Aorta (tissue), 5 donors: ENCODE results near the gene GLYATL1. TPM values are rescaled to one million over a fixed set of nuclear protein-coding genes. Genes with fewer than 3 reads are reported as not detected.

ENCODE experiments used
- ATAC-seq: fragments of 200-7000 bp; cut with Tn5 transposase; one replicate; pipeline ENCODE4 v1.9.1; 2022; ENCODE audit warnings: moderate library complexity; ENCODE audit not compliant: low FRiP score
- DNase-seq, 2 donors: peaks; one replicate each; pipeline ENCODE4 v3.0.0-alpha.2; 2020
- H3K27ac ChIP-seq, 2 donors: one replicate each; pipeline ENCODE4 v1.5.1; 2013; ENCODE audit warnings: low read length in 2 of 2, mild to moderate bottlenecking in 2 of 2, moderate library complexity in 2 of 2, control low read depth in 1 of 2, inconsistent platforms in 1 of 2, low read depth in 1 of 2
- H3K27me3 ChIP-seq, 2 donors: one replicate each; pipeline ENCODE4 v1.6.1; 2013; ENCODE audit warnings: control low read depth in 1 of 2, low read length in 1 of 2, mild to moderate bottlenecking in 1 of 2, moderate library complexity in 1 of 2; ENCODE audit not compliant: insufficient read depth in 2 of 2, control insufficient read depth in 1 of 2
- H3K36me3 ChIP-seq, 2 donors: one replicate each; pipeline ENCODE4 v1.6.1; 2013; ENCODE audit warnings: control low read depth in 1 of 2, low read length in 1 of 2, mild to moderate bottlenecking in 1 of 2; ENCODE audit not compliant: insufficient read depth in 2 of 2, control insufficient read depth in 1 of 2
- H3K4me1 ChIP-seq, 2 donors: one replicate each; pipeline ENCODE4 v1.6.1; 2013; ENCODE audit warnings: low read length in 2 of 2, control low read depth in 1 of 2, mild to moderate bottlenecking in 1 of 2, moderate library complexity in 1 of 2; ENCODE audit not compliant: insufficient read depth in 2 of 2, control insufficient read depth in 1 of 2
- H3K4me3 ChIP-seq, 2 donors: one replicate each; pipeline ENCODE4 v1.5.1; 2013; ENCODE audit warnings: low read length in 2 of 2, control low read depth in 1 of 2, mild to moderate bottlenecking in 1 of 2
- H3K9me3 ChIP-seq: one replicate; pipeline ENCODE4 v1.6.1; 2013; ENCODE audit warnings: mild to moderate bottlenecking, low read length; ENCODE audit not compliant: control insufficient read depth
- WGBS, 2 donors: extraction: QIAGEN DNeasy Blood & Tissue Kit; methylation state at CpG; one replicate each; pipeline ENCODE4 v1.1.7; 2013; 5-methylcytosine and 5-hydroxymethylcytosine counted together
- intact Hi-C, 2 donors: fragments of 100-400 bp; cut with DNase I; formaldehyde crosslinking; loops; one replicate each; pipeline versions ENCODE4 v1.14.2 to v1.15.0; 2022
- polyA plus RNA-seq, 2 donors: library from polyadenylated mRNA; stranded (reverse); fragments of 200-250 nt; gene quantifications; one replicate each; pipeline ENCODE4 v1.2.3, GENCODE V29; 2013
- total RNA-seq, 2 donors: library from RNA; stranded (reverse); fragmentation: NEBNext Ultra II Directional; extraction: Animal tissue kit (Norgen Biotek cat#: 25700); gene quantifications; one replicate each; pipeline ENCODE4 v1.2.1, GENCODE V29; 2021
- donor health status: healthy with polysubstance abuse.
- donor health status: Bipolar disorder and iron deficiency.
- donor health status: DM: no; HTN: no; CAD: no.
- donor health status: DM: no; HTN: no; CAD: no.
- donor health status: DM: yes; HTN: yes; CAD: no.

GLYATL1 gene
- total and polyA plus RNA-seq, 4 donors: not detected

GRCh38 chr11:58912124-58912523 is 27.2 kb upstream of the GLYATL1 start:
- intact Hi-C loops: no loop called here
- Histone ChIP-seq H3K27ac (no peak overlapping the region), H3K4me1 (no peaks in the 10 kb centered on the region), H3K9me3 (peaks cover 8% of the 10 kb centered on the region), H3K36me3 (no peaks in the 10 kb centered on the region), H3K4me3 (no peak overlapping the region), H3K27me3 (no peaks in the 10 kb centered on the region)
- ATAC-seq (no peak), DNase-seq (no peak)

- Histone ChIP-seq H3K36me3 (no peaks in the 10 kb centered on the region), H3K27me3 (no peaks in the 10 kb centered on the region), H3K4me3 (no peak overlapping the region), H3K9me3 (peaks cover 13% of the 10 kb centered on the region), H3K27ac (no peak overlapping the region), H3K4me1 (no peaks in the 10 kb centered on the region)
- ATAC-seq (no peak), DNase-seq (no peak)
- intact Hi-C loops: no loop called here
These were observed 25.6 kb upstream of the GLYATL1 start for GRCh38 chr11:58913685-58914084.

- Histone ChIP-seq H3K36me3 (no peaks in the 10 kb centered on the region), H3K27me3 (no peaks in the 10 kb centered on the region), H3K27ac (no peak overlapping the region), H3K9me3 (peaks cover 13% of the 10 kb centered on the region), H3K4me3 (no peak overlapping the region), H3K4me1 (no peaks in the 10 kb centered on the region)
- ATAC-seq (no peak), DNase-seq (no peak)
- 86 to 94% methylated on average over 2 of the region's 2 CpGs for WGBS, 2 donors
- intact Hi-C loops: no loop called here
These were observed 24.3 kb upstream of the GLYATL1 start for GRCh38 chr11:58914821-58915543.

- no peak overlapping the region for H3K4me3 ChIP-seq
- no peak for ATAC-seq
- intact Hi-C loops: no loop called here
- H3K27ac ChIP-seq: no peak overlapping the region
- H3K9me3 ChIP-seq: peaks cover 13% of the 10 kb centered on the region
- H3K4me1 ChIP-seq: no peaks in the 10 kb centered on the region
- H3K36me3 ChIP-seq: no peaks in the 10 kb centered on the region
- DNase-seq: no peak
- 76 to 81% methylated on average over 2 of the region's 2 CpGs for WGBS, 2 donors
- no peaks in the 10 kb centered on the region for H3K27me3 ChIP-seq
These were observed 22.7 kb upstream of the GLYATL1 start for GRCh38 chr11:58916637-58917036.

- DNase-seq: no peak
- Histone ChIP-seq H3K4me1 (no peaks in the 10 kb centered on the region), H3K4me3 (no peak overlapping the region), H3K9me3 (peaks cover 13% of the 10 kb centered on the region), H3K27me3 (no peaks in the 10 kb centered on the region), H3K27ac (no peak overlapping the region), H3K36me3 (no peaks in the 10 kb centered on the region)
- WGBS, 2 donors: 87 to 88% methylated on average over 3 of the region's 3 CpGs
- intact Hi-C loops: no loop called here
- ATAC-seq: no peak
These were observed 22.0 kb upstream of the GLYATL1 start for GRCh38 chr11:58917159-58917783.

GRCh38 chr11:58919561-58919960 is 19.7 kb upstream of the GLYATL1 start:
- Histone ChIP-seq H3K4me1 (no peaks in the 10 kb centered on the region), H3K9me3 (peaks cover 13% of the 10 kb centered on the region), H3K36me3 (no peaks in the 10 kb centered on the region), H3K27ac (no peak overlapping the region), H3K4me3 (no peak overlapping the region), H3K27me3 (no peaks in the 10 kb centered on the region)
- WGBS, 2 donors: 76 to 85% methylated on average over 6 of the region's 6 CpGs
- DNase-seq (no peak), ATAC-seq (no peak)
- intact Hi-C loops: no loop called here

GRCh38 chr11:58919980-58920379 is 19.3 kb upstream of the GLYATL1 start:
- 84 to 91% methylated on average over 2 of the region's 2 CpGs for WGBS, 2 donors
- no peaks in the 10 kb centered on the region for H3K36me3 ChIP-seq
- H3K4me1 ChIP-seq: no peaks in the 10 kb centered on the region
- peaks cover 12% of the 10 kb centered on the region for H3K9me3 ChIP-seq
- intact Hi-C loops: no loop called here
- H3K27ac ChIP-seq: no peak overlapping the region
- no peak for DNase-seq
- no peak overlapping the region for H3K4me3 ChIP-seq
- H3K27me3 ChIP-seq: no peaks in the 10 kb centered on the region
- ATAC-seq: no peak

DNA sequence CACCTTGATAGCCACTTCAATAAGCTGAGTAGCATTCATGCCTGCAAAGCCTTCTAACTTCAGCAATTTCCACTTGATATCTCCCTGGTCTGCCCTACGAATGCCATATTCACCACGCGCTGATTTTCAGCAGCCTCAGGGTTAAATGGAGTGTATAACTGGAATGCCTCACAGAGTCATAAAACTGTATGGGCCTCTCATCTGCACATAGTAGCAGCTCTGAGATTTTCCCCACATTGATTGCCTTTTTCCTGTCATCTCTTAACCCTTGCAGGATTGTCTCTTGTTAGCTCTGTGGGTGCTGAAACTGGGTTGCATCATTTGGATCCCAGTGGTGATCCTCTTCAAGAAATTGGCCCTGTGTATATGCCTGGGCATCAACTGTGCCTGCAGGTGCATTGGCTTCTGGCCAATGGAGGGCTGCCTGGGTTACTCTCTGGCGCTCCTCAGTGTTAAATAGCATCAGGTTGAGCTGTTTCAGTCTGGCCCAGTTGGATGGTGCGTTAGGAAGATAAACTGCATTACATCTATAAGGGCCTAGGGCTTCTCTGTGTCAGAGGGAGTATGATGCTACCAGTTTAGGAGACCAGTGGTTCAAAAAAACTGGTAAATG is 17.4 kb upstream of the GLYATL1 start:
- peaks cover 0 to 2% of the 10 kb centered on the region in 2 donors for H3K4me1 ChIP-seq
- peaks cover 7% of the 10 kb centered on the region for H3K9me3 ChIP-seq
- ATAC-seq: no peak
- intact Hi-C loops: no loop called here
- no peak for DNase-seq
- H3K4me3 ChIP-seq: no peak overlapping the region
- H3K27ac ChIP-seq: no peak overlapping the region
- no peaks in the 10 kb centered on the region for H3K36me3 ChIP-seq
- H3K27me3 ChIP-seq: no peaks in the 10 kb centered on the region
- WGBS, 2 donors: 70 to 74% methylated on average over 5 of the region's 5 CpGs

DNA sequence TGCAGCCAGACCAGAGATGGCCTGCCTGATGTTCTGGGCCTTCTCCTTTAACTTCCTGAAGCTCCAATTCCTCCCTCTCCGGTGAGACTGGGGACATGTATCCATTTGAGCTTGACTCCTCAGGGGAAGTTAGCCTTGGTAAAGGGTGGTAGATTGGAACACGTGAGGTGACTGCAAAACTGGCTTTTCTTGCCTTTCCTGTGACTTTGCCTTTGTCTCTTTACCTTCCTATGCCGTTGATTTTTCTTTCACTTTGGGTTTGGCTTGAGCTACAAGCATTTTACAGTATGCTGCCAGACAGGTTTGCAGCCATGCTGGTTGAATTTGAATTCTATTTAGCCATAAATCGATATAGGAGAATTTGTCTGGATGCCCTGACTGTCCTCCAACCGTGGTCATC is 16.8 kb upstream of the GLYATL1 start:
- intact Hi-C loops: no loop called here
- no peak for ATAC-seq
- no peak for DNase-seq

More for the DNA sequence above, 16.8 kb upstream of the GLYATL1 start:
- H3K36me3 ChIP-seq: no peaks in the 10 kb centered on the region
- H3K4me3 ChIP-seq: no peak overlapping the region
- peaks cover 0 to 2% of the 10 kb centered on the region in 2 donors for H3K4me1 ChIP-seq
- peaks cover 2% of the 10 kb centered on the region for H3K9me3 ChIP-seq
- no peak overlapping the region for H3K27ac ChIP-seq
- no peaks in the 10 kb centered on the region for H3K27me3 ChIP-seq
- 54 to 57% methylated on average over 5 of the region's 5 CpGs for WGBS, 2 donors
